GM10266 (cell line): ENCODE data around the gene CMC4.

Experiments used
- DNase-seq: peaks from one replicate; pipeline ENCODE4 v3.0.0; 2012; ENCODE audit errors: extremely low spot score
- CTCF ChIP-seq: IDR thresholded peaks from 2 replicates; pipeline ENCODE4 v1.5.1; 2012; ENCODE audit warnings: mild to moderate bottlenecking, low read depth; ENCODE audit not compliant: control insufficient read depth, insufficient read depth; ENCODE audit errors: missing control alignments

Gene CMC4

GRCh38 chrX:155094468-155095061 lies 23.6 kb upstream of the CMC4 start:
- peak; percentile 46 for TF ChIP-seq CTCF
- DNase-seq: no peak

GRCh38 chrX:155086961-155087735 lies 16.2 kb upstream of the CMC4 start:
- DNase-seq: no peak
- TF ChIP-seq CTCF: no peak

GRCh38 chrX:155086202-155086840 lies 15.4 kb upstream of the CMC4 start:
- peak; percentile 49 for TF ChIP-seq CTCF
- DNase-seq: no peak

GRCh38 chrX:155071694-155072280 lies 851 bp upstream of the CMC4 start:
- TF ChIP-seq CTCF: no peak
- DNase-seq: no peak

GRCh38 chrX:155070663-155070974 lies 317 bp downstream of the CMC4 start:
- no peak for TF ChIP-seq CTCF
- no peak for DNase-seq

GRCh38 chrX:155070038-155070437 lies 898 bp downstream of the CMC4 start:
- DNase-seq: no peak

More at GRCh38 chrX:155070038-155070437, 898 bp downstream of the CMC4 start:
- no peak for TF ChIP-seq CTCF
